Measurements from ENCODE around the gene PLA2G4B. TPM values are rescaled to one million over a fixed set of nuclear protein-coding genes. Genes with fewer than 3 reads are reported as not detected.
A peak's percentile ranks its signal among the peaks of the same experiment; 100 is the strongest.

Gene PLA2G4B
- total RNA-seq, 1 experiment from 2014 or later, result 4.7 TPM

- ChIA-PET POLR2A (no interaction called here), CTCF (no interaction called here)
- Histone ChIP-seq H3K9me3 (ENCODE audit: control insufficient read depth, insufficient read depth, low read depth, low read length) (no peaks in the 10 kb centered on the region), H3K4me1 (ENCODE audit: control insufficient read depth, insufficient read depth, low read length) (peaks cover 13% of the 10 kb centered on the region), H3K36me3 (ENCODE audit: control insufficient read depth, insufficient read depth, low read length) (no peaks in the 10 kb centered on the region), H3K27ac (ENCODE audit: low read length) (0 out of 2 replicates have a peak overlapping the region, but pooled peaks have one; percentile 34), H3K4me3 (ENCODE audit: low read depth in 2 of 2, low read length in 2 of 2) (no peak overlapping the region), H3K27me3 (ENCODE audit: control insufficient read depth, insufficient read depth, low read length) (no peaks in the 10 kb centered on the region)
- ATAC-seq, result peak; percentile 84
- intact Hi-C loops (cut with micrococcal nuclease; ENCODE audit: unreplicated experiment), result no loop called here
- BruUV-seq (replicated peaks), result no TSS peak
- TF ChIP-seq POLR2AphosphoS5 (IDR thresholded peaks at IDR 0.05; ENCODE audit: low read depth, low read length), result no peak
- no peak for TF ChIP-seq SIN3A (IDR thresholded peaks at IDR 0.05; ENCODE audit: borderline replicate concordance, insufficient read depth, low read depth, low read length)
- TF ChIP-seq TCF7L2 (IDR thresholded peaks at IDR 0.05; ENCODE audit: low read depth, low read length), result no peak
- TF ChIP-seq REST (IDR thresholded peaks at IDR 0.05; ENCODE audit: insufficient read depth in 1 of 2, low read depth in 2 of 2, low read length in 1 of 2), result no peak
- no peak for TF ChIP-seq CTCF (IDR thresholded peaks at IDR 0.05)
- peak; percentile 60 for DNase-seq (ENCODE audit: low read depth, low spot score)
- in situ Hi-C loops (cut with HindIII; ENCODE audit: low pct_unique_long_range_greater_than_20kb, low sequenced_read_pairs), result no loop called here
Observed at GRCh38 chr15:41870689-41871081, 32.0 kb downstream of the PLA2G4B start.

GRCh38 chr15:41871175-41871905, 32.7 kb downstream of the PLA2G4B start:
- H3K4me3 ChIP-seq (ENCODE audit: low read depth in 2 of 2, low read length in 2 of 2), result no peak overlapping the region
- DNase-seq (ENCODE audit: low read depth, low spot score) (no peak), ATAC-seq (no peak; the same call in 1 of the 2 replicates)
- in situ Hi-C loops (cut with HindIII; ENCODE audit: low pct_unique_long_range_greater_than_20kb, low sequenced_read_pairs), result no loop called here
- no peaks in the 10 kb centered on the region for H3K36me3 ChIP-seq (ENCODE audit: control insufficient read depth, insufficient read depth, low read length)
- no peak overlapping the region for H3K27ac ChIP-seq (ENCODE audit: low read length)
- ChIA-PET CTCF (no interaction called here), POLR2A (no interaction called here)
- intact Hi-C loops (cut with micrococcal nuclease; ENCODE audit: unreplicated experiment), result no loop called here
- H3K27me3 ChIP-seq (ENCODE audit: control insufficient read depth, insufficient read depth, low read length), result no peaks in the 10 kb centered on the region
- TF ChIP-seq CTCF (IDR thresholded peaks at IDR 0.05) (no peak), POLR2AphosphoS5 (IDR thresholded peaks at IDR 0.05; ENCODE audit: low read depth, low read length) (no peak), SIN3A (IDR thresholded peaks at IDR 0.05; ENCODE audit: borderline replicate concordance, insufficient read depth, low read depth, low read length) (no peak), TCF7L2 (IDR thresholded peaks at IDR 0.05; ENCODE audit: low read depth, low read length) (no peak), REST (IDR thresholded peaks at IDR 0.05; ENCODE audit: insufficient read depth in 1 of 2, low read depth in 2 of 2, low read length in 1 of 2) (no peak)
- BruUV-seq (replicated peaks), result no TSS peak
- H3K4me1 ChIP-seq (ENCODE audit: control insufficient read depth, insufficient read depth, low read length), result peaks cover 9% of the 10 kb centered on the region
- H3K9me3 ChIP-seq (ENCODE audit: control insufficient read depth, insufficient read depth, low read depth, low read length), result no peaks in the 10 kb centered on the region
